ENCODE data around the gene CCDC148.
"Not testable (repeated sequence)": the region's sequence is repeated elsewhere in the genome, so short reads cannot be mapped to it uniquely, and the experiment has no call there.

Gene CCDC148

DNA sequence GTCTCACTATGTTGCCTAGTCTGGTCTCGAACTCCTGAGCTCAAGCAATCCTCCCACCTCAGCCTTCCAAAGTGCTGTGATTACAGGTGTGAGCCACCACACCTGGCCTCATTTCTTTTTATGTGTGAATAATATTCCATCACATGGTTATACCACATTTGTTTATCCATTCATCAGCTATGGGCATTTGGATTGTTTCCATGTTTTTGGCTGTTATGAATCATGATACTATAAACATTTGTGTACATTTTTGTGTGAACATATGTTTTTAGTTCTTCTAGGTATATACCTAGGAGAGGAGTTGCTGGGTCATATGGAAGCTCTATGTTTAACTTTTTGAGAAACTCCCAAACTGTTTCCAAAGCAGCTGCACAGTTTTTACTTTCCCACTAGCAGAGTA lies 24.6 kb upstream of the CCDC148 start:
- no peak for DNase-seq

DNA sequence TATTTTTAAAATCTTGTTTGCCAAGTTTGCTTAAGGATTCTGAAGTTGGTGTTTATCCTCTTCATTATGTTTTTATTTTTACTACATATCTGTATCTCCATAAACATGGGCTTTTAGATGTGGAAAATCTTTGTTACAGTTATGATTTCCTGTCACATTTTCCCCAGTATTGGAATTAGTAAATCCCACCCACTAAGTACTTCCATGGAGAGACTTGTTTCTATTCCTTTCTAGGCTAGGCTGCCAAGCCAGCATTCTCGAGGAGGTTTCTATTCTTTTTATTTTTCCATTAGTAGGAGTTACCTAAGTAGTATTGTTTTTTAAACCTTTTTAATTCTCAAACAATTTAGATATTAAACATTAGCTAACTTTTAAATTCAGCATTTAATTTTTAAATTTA lies 22.3 kb upstream of the CCDC148 start:
- DNase-seq: no peak

DNA sequence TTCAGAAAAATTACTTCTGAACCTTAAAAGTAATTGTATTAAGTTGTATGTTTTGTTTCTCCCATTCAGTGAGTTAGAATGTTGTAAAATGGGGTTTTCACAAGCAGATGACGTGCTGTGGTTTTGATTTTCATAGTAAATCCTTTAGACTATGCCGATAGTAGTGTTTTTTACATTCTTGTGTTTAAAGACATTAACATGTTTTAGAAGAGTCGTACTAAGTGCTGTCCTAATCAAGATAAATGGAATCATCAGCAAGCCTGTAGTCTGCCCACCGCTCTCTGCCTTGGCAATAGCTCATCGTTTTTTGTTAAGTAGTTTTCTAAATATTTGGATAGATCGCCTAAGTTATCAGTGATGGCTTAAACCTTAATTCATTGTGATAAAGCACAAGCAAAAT lies 21.7 kb upstream of the CCDC148 start:
- DNase-seq: no peak

DNA sequence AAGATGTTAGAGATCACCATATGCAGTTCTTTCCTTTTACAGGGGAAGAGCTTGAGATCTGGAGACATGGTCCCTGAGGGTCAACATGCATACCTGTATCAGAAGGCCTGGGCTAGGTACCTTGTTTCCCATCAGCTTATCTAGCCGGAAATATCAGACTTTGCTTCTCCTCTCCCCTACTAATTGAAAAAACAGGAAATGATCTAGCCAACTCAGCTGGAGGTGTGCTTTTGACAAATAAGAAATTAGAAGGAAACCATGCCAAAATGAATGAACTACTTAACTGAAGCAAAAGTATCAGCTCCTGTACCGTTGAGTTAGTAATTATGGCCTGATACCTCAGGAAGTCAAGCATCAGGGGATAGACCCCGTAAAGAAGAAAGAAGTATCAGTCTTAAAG lies 20.6 kb upstream of the CCDC148 start:
- no peak for DNase-seq

DNA sequence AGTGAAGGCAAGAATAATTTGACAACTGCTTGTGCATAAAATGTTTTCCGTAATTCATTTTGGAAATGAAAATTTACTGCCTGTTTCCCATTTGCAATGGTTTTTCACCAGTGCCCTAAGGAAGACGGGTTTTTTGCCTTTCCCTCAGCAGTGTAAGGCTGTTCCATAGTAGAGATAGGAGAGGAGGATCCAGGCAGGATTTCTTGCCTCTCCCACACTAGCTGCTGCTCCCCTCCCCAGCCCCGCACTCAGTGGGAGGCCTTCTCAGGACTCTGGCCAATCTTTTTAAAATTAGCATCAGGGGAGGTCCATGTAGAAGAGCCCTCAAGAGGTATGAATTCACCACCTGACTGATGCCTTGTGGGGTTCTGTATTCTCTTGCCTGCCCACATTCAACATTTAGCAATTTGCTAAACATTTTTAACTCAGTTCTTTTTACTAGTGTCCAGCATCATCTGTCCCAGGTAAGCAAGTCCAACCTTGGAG lies 18.0 kb upstream of the CCDC148 start:
- not testable (repeated sequence) for DNase-seq

DNA sequence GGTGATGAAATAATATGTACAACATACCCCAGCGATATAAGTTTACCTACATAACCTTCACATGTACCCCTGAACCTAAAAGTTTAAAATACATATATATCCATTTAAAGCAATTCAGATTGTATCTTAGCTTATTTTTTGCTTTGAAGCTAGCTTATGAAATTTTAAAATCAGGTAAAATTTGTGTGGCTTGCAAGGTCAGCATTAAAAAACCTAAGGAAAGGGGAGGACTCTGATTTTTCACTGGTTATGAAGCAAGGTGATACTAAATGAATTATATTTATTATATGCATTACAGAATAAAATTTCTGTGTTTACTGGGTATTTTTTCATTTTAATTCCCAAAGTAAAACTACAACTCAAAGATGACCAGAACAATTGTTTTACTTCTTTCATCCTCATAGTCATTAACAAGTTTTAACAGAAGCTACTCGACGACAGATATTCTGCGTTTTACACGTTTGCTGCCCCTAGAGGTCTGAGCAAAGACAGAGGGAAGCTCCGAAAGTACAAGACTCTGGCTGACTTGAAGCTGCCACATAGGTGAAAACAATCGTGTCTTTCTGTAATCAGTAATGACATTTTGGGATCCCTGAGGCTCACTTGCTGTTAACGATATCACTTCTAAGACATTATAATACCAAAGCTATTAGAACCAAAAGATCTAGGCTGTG lies 17.3 kb upstream of the CCDC148 start:
- DNase-seq: no peak

DNA sequence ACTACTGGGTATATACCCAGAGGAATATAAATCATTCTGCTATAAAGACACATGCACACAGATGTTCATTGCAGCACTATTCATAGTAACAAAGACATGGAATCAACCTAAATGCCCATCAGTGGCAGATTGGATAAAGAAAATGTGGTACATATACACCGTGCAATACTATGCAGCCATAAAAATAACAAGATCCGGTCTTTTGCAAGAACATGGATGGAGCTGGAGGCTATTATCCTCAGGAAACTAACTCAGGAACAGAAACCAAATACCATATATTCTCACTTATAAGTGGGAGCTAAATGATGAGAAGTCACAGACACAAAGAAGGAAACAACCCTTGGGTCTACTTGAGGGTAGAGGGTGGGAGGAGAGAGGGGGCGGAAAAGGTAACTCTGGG lies 16.7 kb upstream of the CCDC148 start:
- DNase-seq: not testable (repeated sequence)

DNA sequence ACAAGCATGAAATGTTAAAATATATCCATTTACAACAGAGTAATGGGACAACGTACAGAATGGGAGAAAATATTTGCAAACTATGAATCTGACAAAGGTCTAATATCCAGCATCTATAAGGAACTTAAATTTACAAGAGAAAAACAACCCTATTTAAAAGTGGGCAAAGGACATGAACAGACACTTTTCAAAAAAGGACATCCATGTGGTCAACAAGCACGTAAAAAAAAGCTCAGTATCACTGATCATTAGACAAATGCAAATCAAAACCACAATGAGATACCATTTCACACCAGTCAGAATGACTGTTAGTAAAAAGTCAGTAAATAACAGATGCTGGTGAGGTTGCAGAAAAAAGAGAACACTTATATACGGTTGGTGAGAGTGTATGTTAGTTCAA lies 16.3 kb upstream of the CCDC148 start:
- DNase-seq: not testable (repeated sequence)

DNA sequence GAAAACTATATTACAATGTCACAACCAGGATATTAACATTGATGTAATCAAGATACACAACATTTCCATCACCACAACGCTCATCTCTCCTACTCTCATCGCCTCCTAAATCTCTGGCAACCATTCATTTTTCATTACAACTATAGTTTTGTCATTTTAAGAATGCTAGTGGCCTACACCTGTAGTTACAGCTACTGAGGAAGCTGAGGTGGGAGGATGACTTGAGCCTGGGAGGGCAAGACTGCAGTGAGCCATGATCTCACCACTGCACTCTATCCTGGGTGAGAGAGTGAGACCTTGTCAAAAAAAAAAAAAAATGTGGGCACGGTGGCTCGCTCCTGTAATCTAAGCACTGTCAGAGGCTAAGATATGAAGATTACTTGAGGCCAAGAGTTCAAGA lies 10.7 kb upstream of the CCDC148 start:
- DNase-seq: no peak

DNA sequence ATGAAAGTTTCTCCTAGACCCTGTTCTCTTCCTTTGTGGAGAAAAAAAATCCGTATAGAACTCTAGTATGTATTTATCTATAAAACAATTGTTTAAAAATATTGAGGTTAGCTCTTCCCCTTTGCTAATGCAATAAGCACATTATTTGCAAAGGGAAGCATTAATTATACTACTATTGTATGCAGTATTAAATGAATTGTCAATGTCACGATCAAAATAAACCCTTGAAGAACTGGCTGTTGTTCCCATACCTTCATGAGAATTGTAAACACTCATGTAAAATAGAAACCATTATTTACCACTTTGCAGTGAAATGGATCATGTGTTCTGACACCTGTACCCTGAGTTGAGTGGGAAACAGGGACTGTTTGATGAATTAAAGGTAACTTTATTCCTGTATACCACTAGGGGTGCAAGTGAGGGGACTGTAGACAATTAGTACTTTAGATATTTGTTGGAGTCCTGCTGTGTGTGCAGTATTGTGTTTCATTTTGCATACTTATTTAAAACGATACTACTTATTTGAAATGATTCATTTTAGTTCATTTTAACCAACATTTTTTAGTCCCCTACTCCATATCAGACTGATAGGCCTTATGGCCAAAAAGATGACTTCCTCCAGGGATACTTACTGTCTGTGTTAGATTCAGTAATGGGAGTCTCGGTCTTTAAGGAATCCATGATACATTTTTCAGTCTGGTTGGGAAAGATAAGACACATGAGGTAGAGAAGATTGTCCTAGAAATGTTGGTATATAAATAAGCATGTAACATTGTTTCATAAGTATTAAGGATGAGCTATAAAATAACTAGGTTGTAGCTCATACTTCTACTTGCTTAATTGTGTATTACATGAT lies 8.1 kb upstream of the CCDC148 start:
- peak in 1 of 5 donors; percentile 14 for DNase-seq

DNA sequence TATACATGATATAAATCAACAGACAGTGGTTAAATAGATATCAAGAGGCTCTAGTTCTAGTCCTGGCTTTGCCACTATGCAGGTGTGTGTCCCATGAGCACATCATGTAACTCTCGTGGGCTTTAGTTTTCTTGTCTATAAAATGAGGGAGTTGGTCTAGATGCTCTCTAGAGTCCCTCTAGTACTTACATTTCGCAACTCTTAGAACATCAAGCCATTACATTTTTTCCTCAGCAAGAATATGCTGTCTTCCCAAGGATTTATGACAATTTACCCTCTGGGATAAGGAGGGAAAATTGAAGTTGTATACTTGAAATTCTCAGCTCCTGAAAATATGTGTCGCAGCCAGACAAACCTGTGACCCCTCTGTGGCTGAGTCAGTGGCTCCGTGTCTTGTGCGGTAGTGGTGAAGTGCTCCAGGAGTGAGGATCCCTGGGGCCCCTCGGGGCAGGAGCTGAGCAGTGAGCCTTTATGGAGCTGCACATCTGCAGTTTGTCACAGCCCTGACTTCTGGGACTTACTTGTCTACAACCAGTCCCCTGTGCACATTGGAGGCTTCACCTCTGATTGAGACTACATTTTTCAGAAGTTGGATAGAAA lies 7.0 kb upstream of the CCDC148 start:
- DNase-seq: no peak

DNA sequence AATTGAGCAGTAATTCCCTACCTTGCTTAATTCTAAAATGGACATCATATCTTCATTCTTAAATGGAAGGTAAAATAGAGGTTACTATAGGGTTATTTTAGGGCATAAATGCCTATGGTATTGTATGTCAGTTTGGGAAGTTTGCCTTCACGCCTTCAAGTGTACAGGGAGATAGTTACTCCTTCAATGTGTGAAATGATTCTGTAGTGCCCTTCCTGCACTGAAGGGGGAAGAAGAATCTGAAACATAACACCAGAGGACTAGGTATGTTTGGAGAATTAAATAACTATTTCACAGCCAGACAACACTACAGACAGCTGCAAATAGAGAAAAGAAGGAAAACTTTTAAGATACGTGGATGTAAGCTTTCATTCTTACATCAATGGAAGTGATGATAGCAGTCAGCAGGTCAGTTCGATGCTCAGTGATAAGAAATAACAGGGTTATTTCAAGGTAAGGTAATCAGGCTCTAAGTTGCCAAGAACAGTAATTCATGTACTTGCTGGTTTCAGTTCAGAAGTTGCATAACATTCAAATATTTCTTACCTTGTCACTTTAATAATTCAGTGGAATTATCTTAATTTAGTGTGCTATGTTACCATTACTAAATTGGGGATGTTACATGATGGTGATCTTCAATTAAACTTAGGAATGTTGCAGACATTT lies 4.2 kb upstream of the CCDC148 start:
- DNase-seq: no peak

DNA sequence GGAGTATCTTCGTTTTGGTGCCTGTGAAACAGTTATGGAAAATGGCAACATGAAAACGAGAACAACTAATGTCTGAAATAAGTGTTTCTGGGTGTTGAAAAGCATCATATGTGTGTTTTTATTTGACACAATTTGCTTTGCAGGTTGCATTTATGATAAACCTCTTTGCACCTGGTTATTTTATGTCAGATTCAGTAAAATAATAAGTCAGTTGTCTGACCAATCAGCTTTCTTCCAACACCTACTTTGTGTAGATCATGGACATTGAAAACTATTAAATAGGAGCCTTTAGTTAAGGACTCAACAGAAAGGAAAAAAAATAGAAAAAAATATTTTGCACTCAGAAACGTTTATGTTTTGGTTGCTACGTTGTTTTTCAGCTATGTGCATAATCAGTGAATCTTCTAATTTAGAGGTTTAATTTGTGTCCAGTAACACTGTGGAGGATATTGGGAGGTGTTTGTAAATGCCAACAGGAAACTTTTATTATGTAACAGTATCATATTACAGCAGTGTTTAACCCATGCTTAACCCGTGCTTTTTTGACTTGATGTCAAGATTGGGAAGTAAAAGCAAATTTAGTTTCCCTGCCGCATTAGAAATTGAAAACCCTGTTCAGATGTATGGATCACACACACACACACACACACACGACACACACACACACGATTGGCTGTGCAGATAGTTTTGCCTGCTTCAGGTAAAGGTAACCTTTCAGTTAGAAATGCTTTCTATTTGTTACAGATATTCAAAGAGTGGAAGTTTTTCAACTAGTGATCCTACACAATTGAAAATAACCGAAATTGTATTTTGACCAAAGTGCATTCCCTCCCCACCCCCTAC lies 2.8 kb upstream of the CCDC148 start:
- no peak for DNase-seq

DNA sequence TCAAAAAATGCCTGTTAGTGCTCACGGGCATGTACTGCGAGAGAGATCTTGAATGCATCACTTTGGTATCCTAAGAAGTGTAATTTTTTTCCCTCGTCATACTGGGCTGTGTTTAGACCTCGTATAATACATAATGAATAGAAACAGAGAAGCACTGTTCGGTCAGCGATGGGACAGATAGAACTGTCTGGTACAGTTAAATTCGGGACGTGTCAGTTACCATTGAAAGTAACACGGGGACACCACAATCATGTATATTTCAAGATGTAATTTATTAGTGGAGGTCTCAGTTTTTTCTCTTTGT lies 2.0 kb upstream of the CCDC148 start:
- DNase-seq: no peak

DNA sequence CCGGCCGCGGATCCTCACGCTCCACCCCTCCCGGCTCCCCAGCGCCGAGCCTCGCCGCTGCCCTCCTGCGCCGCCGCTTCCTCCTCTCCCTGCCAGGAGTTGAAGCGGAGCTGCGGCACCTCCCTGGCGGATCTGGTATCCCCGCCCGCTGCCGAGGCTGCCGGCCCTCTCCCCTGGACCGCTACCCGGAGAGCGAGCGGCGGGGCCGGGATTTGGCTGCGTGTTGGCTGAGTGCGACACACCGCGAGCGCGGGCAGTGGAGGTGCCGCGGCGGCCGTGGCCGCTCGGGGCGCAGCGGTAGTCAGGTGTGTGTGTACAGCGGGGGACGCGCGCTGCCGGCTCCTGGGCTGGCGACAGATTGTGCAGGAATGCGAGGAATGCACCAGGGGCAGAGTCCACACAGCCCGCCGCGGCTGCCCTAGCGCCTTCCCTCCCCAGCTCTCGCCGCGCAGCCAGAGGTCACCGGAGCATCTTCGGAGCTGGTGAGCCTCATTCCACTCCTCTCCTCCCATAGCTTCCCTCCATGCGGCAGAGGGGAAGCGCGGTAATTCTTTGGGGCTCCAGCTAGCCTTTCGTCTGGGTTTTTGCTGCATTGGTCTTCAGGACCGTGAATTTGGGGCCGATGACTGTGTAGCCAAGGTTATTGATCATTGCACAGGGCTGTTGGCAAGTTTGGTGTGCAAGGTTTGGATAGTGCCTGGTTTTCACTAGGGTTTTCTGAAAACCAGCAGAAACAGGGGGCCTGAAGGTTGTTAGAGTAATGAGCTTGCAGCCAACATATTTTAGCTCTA lies 1.5 kb upstream of the CCDC148 start:
- peak; percentile 31 to 57 (median 50) for DNase-seq

DNA sequence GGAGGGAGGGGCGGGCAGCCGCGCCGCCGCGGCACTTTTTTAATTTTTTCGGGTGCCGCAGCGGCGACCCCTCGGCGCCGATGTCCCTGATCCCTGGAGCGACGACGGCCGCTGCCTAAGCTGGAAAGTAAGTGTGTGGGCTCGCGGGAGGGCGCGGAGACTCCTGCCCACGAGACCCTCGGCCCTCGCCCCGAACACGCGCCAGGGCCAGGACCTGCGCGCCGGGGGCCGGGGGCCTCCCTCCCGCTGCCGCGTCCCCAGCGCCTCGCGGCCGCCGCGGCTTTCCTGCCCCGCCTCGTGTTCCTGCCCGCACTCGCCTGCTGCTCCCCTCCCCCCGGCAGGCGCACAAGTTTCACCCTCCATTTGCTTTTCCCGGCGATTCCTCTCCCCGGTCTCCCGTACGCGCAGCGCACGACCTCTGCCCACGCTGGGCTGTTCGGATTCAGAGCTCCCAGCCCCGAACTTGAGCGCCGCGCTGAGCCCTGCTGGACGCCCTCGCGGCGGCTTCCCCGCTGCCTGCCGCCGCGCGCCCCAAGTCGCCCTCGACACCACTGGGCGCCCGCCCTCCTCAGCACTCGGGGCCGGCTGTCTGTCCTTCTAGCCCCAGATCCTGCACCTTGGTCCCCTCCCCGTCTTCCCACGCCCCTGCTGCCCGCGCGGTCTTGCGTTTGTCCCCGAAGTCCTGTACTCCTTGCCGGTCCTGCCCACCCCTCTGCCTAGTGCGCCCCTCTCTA lies 706 bp upstream of the CCDC148 start:
- peak; percentile 19 to 50 (median 35) for DNase-seq

DNA sequence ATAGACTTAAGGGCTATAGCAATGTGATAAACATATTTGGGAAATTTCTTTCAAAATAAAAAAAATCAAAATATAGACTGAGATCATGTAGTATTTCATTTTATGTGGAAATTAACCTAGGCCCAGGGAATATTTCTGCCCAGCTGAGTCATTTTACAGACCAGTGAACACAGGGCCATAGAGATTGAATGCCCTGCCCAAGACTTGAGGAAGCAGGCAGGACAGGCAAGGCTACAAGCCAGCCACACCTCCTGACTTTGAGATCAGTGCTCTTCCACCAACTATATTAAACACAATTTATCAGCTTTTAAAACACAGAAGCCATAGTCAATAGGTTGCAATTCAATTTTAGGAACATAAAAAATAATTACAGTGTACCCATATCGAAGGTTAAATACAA lies 12.9 kb downstream of the CCDC148 start:
- DNase-seq: no peak

DNA sequence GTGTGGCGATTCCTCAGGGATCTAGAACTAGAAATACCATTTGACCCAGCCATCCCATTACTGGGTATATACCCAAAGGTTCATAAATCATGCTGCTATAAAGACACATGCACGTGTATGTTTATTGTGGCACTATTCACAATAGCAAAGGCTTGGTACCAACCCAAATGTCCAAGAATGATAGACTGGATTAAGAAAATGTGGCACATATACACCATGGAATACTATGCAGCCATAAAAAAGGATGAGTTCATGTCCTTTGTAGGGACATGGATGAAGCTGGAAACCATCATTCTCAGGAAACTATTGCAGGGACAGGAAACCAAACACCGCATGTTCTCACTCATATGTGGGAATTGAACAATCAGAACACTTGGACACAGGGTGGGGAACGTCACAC lies 17.5 kb downstream of the CCDC148 start:
- DNase-seq: not testable (repeated sequence)

DNA sequence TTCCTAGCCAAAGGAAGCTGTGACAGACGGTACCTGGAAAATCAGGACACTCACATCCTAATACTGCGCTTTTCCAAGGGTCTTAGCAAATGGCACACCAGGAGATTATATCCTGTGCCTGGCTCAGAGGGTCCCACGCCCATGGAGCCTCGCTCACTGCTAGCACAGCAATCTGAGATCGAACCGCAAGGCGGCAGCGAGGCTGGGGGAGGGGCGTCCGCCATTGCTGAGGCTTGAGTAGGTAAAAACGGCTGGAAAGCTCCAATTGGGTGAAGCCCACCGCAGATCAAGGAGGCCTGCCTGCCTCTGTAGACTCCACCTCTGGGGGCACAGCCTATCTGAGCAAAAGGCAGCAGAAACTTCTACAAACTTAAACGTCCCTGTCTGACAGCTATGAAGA lies 22.8 kb downstream of the CCDC148 start:
- not testable (repeated sequence) for DNase-seq

DNA sequence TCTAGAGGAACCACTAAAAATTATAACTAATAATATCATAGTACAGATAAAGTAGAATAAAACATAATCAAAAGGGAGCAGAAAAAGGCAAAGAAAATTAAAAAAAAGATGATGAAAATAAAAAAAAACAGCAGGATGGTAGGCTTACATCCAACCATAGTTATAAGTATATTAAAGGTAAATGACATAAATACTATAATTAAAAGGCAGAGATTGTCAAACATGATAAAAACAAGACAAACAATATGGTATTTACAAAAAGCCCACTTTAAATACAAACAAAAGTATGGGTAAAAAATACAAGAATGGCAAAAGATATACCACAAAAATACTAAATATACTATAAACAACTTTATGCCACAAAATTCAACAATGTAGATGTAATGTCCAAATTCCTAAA lies 24.4 kb downstream of the CCDC148 start:
- DNase-seq: no peak

DNA sequence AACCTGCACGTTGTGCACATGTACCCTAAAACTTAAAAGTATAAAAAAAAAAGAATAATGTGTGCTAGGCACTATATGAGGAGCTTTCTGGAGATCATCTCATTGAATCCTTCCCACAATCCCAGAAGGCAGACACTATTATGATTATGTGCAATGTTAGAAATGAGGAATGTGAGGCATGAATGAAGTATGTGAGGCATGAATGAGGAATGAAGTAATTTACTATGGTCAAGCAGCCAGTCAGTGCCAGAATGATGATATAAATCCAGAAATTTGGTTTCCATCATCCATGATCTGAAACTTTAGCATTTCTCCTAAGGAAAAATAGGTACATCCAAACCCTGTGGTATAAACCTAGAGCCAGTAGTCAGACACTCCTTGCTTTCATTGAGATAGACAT lies 42.0 kb downstream of the CCDC148 start:
- DNase-seq: no peak
